Thyroid gland (tissue), 4 donors: ENCODE results near the gene SIRT3. TPM values are rescaled to one million over a fixed set of nuclear protein-coding genes. Genes with fewer than 3 reads are reported as not detected.
"Not testable (repeated sequence)": the region's sequence is repeated elsewhere in the genome, so short reads cannot be mapped to it uniquely, and the experiment has no call there.

Experiments used
- DNase-seq, 2 donors: peaks; one replicate each; pipeline ENCODE4 v3.0.0-alpha.2; 2019
- H3K27ac ChIP-seq, 3 donors: fragments of 200-600 bp; sonication (generic); 1 replicate in 2 of 3; 2 replicates in 1 of 3; pipeline ENCODE4 v1.5.1; 2016 to 2019; ENCODE audit warnings: mild to moderate bottlenecking in 1 of 3, moderate library complexity in 1 of 3
- H3K27me3 ChIP-seq: fragments of 200-600 bp; sonication (generic); one replicate; pipeline ENCODE4 v1.5.1; 2019
- H3K36me3 ChIP-seq, 2 donors: fragments of 200-600 bp; sonication (generic); one replicate each; pipeline ENCODE4 v1.5.1; 2016 to 2019
- H3K4me1 ChIP-seq, 2 donors: fragments of 200-600 bp; sonication (generic); one replicate each; pipeline ENCODE4 v1.5.1; 2017 to 2019
- H3K4me3 ChIP-seq, 3 donors: fragments of 200-600 bp; sonication (generic); replicated peaks in 1 of 3; 1 replicate in 2 of 3; 2 replicates in 1 of 3; pipeline ENCODE4 v1.5.1; 2016; ENCODE audit warnings: mild to moderate bottlenecking in 1 of 3
- H3K9me3 ChIP-seq: fragments of 200-600 bp; sonication (generic); one replicate; pipeline ENCODE4 v1.5.1; 2017
- WGBS, 2 donors: methylation state at CpG; one replicate each; pipeline ENCODE4 v1.1.5; 2017; 5-methylcytosine and 5-hydroxymethylcytosine counted together
- intact Hi-C: fragments of 100-400 bp; cut with DNase I; formaldehyde crosslinking; loops from one replicate; pipeline ENCODE4 v1.15.1; 2023
- total RNA-seq, 4 donors: library from RNA; depleted of rRNA; stranded (reverse); fragments of >200 nt; gene quantifications; one replicate each; pipeline ENCODE4 v1.2.3, GENCODE V29; 2016
- TF ChIP-seq, protein P1 (sequence below), 6 experiments: fragments of 200-600 bp in 3 of 6; fragments of 450-650 bp in 3 of 6; sonication (generic) in 3 of 6; IDR thresholded peaks; one replicate each; pipeline ENCODE4 v1.5.1; 2016 to 2019; ENCODE audit warnings: antibody characterized with exemption in 6 of 6, mild to moderate bottlenecking in 2 of 6, inconsistent platforms in 1 of 6, moderate library complexity in 1 of 6

The SIRT3 gene
- total RNA-seq, 4 donors from 2014 or later, result 14.3 to 21.2 (median 17.0) TPM

DNA sequence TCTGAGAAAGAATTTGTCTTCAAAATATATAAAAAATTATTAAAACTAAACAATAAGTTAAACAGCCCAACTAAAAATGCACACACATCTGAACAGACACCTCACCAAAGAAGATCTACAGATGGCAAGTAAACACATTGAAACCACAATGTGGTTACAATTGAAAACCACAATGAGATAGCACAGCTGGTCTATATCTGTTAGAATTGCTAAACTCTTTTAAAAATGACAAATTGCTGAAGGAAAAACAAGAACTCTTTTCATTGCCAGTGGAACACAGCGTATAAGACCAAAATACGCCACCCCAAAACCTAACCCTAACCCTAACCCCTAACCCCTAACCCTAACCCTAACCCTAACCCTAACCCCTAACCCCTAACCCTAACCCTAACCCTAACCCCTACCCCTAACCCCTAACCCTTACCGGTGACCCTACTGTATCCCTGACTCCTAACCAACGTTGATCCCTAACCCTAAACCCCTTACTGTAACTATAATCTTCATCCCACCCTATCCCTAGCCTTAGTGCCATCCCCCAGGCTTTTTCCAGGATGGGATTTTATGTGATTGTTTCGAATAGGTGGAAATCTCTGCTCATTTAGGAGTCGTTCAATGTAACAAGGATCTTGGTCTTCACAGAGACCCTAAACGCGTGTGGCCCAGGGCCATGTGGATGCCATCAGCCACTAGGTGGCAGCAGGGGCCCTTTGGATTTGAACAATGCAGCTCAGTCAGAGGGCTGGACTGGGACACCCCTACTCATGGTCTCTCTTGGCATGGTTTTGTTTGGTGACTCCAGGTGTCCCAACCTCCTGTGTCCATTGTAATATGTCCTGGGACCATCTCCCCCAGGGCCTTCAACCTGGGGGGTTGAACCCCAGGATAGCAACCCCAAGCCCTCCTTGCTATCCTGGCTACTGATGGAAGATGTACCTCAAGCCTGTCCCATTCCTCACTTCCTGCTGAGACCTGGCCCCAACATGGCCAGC is 44.4 kb downstream of the SIRT3 start:
- WGBS, 2 donors, result 80 to 90% methylated on average over 1 to 4 of the region's 8 CpGs
- H3K4me3 ChIP-seq, H3K27ac ChIP-seq, H3K27me3 ChIP-seq, H3K9me3 ChIP-seq, intact Hi-C loops, H3K36me3 ChIP-seq, H3K4me1 ChIP-seq: not testable (repeated sequence)
- TF ChIP-seq, protein P1, sequence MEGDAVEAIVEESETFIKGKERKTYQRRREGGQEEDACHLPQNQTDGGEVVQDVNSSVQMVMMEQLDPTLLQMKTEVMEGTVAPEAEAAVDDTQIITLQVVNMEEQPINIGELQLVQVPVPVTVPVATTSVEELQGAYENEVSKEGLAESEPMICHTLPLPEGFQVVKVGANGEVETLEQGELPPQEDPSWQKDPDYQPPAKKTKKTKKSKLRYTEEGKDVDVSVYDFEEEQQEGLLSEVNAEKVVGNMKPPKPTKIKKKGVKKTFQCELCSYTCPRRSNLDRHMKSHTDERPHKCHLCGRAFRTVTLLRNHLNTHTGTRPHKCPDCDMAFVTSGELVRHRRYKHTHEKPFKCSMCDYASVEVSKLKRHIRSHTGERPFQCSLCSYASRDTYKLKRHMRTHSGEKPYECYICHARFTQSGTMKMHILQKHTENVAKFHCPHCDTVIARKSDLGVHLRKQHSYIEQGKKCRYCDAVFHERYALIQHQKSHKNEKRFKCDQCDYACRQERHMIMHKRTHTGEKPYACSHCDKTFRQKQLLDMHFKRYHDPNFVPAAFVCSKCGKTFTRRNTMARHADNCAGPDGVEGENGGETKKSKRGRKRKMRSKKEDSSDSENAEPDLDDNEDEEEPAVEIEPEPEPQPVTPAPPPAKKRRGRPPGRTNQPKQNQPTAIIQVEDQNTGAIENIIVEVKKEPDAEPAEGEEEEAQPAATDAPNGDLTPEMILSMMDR (IDR thresholded peaks at IDR 0.05), result peak in 4 of 6 experiments; percentile 19 to 37 (median 32)
- DNase-seq, result peak in 1 of 2 donors; percentile 31

DNA sequence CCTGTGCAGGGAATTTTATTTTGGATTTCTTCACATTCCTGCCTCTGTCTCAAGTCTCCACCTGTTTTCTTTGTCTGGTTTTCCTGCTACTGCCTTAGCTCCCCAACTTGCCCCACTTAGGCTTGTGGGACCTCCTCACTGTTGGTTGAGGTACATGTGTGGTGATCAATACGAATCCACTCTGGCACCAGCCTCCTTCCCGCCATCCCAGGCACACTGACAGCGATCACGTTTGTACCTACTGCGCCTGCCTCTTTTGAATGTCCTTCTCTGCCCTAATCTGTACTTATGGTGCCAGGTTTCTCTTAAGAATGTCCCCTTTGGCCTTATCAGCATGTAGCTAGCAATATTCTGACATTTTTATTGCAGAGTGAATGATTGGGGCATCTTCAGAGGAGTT is 45.6 kb downstream of the SIRT3 start:
- H3K9me3 ChIP-seq, H3K4me3 ChIP-seq, intact Hi-C loops, H3K4me1 ChIP-seq, H3K36me3 ChIP-seq, H3K27ac ChIP-seq, DNase-seq, H3K27me3 ChIP-seq: not testable (repeated sequence)
- WGBS, 2 donors, result 78 to 79% methylated on average over 5 of the region's 5 CpGs

DNA sequence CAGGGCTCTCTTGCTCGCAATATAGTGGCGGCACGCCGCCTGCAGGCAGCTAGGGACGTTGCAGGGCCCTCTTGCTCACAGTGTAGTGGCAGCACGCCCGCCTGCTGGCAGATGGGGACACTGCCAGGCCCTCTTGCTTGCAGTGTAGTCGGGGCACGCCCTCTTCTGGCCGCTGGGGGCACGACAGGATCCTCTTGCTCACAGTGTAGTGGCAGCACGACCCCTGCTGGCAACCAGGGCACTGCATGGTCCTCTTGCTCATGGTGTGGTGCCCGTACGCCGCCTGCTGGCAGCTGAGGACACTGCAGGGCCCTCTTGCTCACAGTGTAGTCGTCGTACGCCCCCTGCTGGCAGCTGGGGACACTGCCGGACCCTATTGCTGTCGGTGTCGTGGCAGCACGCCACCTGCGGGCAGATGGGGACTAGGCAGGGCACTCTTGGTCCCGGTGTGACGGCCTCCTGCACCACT is 46.3 kb downstream of the SIRT3 start:
- DNase-seq, result peak in 1 of 2 donors; percentile 10
- intact Hi-C loops, H3K4me3 ChIP-seq, H3K27me3 ChIP-seq, H3K4me1 ChIP-seq, H3K9me3 ChIP-seq, H3K36me3 ChIP-seq, H3K27ac ChIP-seq: not testable (repeated sequence)
- WGBS, 2 donors, result 61% methylated on average over 7 of the region's 25 CpGs; no CpG with 5 or more reads in 1 of the 2 donors
- TF ChIP-seq, protein P1 (IDR thresholded peaks at IDR 0.05), result peak in 1 of 6 experiments; percentile 3

DNA sequence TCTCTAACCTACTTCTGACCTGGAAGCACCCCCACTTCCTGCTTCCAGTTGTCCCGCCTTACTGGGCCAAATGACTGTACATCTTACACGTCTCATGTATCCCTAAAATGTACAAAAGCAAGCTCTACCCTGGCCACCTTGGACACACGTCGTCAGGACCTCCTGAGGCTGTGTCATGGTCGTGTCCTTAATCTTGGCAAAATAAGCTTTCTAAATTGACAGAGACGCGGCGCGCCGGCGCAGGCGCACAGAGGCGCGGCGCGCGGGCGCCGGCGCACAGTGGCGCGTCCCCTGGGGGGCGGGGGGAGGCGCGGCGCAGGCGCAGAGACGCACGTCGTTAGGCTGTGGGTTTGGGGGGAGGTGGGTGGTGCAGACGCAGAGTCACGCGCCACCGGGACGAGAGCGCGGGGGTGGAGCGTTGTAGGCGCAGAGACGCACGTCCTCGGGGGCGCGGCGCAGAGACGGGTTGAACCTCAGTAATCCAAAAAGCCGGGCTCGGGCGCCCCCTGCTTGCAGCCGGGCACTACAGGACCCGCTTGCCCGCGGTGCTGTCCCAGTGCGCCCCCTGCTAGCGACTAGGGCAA is 46.9 kb downstream of the SIRT3 start:
- whole genome bisulfite sequencing, 2 donors, result 79 to 81% methylated on average over 36 to 45 of the region's 55 CpGs
- DNase-seq, H3K4me3 ChIP-seq: not testable (repeated sequence)

DNA sequence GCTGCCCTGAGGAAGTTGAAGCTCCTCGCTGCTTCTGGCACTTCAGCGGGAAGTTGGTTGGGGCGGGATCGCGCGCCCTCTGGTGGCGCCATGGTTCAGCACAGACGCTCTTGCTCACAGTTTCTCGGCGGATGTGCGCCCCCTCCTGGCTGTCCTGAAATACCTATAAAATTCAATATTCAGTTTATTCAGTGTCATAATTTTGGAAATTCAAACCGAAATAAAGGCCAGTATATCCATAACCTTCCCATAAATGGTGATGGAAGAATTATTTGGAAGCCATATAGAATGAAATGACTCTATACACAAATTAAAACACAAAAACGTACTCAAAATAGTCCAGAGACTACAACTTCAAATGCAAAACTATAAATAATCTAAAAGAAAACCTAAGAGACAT is 55.9 kb downstream of the SIRT3 start:
- H3K27me3 ChIP-seq, H3K36me3 ChIP-seq, H3K9me3 ChIP-seq, H3K27ac ChIP-seq, H3K4me3 ChIP-seq, intact Hi-C loops, H3K4me1 ChIP-seq, DNase-seq: not testable (repeated sequence)
- WGBS, 2 donors, result 0% methylated on average over 2 to 5 of the region's 13 CpGs

More for the DNA sequence above, 46.9 kb downstream of the SIRT3 start:
- H3K27me3 ChIP-seq, H3K4me1 ChIP-seq, H3K36me3 ChIP-seq, H3K27ac ChIP-seq, H3K9me3 ChIP-seq, intact Hi-C loops: not testable (repeated sequence)

Other genes starting within 250 kb of the SIRT3 start
- gene SCGB1C1, start 43.3 kb downstream of the SIRT3 start, total RNA-seq, result not detected
- gene BET1L, start 28.9 kb downstream of the SIRT3 start, total RNA-seq, result 10 to 100 TPM; 22.2 to 39.5 (median 33.8) TPM
- gene RIC8A, start 28.6 kb downstream of the SIRT3 start, total RNA-seq, result 100 to 1,000 TPM in 2 of 4 donors, 10 to 100 TPM in 2; 65.8 to 128 (median 99.8) TPM
- 100 to 1,000 TPM in 1 of 4 donors, 10 to 100 TPM in 3; 64.7 to 111 (median 77.7) TPM for gene PSMD13, start 634 bp upstream of the SIRT3 start, total RNA-seq
- gene NLRP6, start 42.1 kb upstream of the SIRT3 start, total RNA-seq, result under 1 TPM; 0.13 to 0.73 (median 0.28) TPM
- gene PGGHG, start 52.8 kb upstream of the SIRT3 start, total RNA-seq, result 10 to 100 TPM; 21.8 to 43.3 (median 32.7) TPM
- gene IFITM5, start 63.2 kb upstream of the SIRT3 start, total RNA-seq, result not detected
- gene IFITM2, start 71.5 kb upstream of the SIRT3 start, total RNA-seq, result 100 to 1,000 TPM in 1 of 4 donors, 10 to 100 TPM in 3; 83.2 to 318 (median 92.9) TPM
- gene IFITM1, start 77.7 kb upstream of the SIRT3 start, total RNA-seq, result 100 to 1,000 TPM in 3 of 4 donors, 10 to 100 TPM in 1; 94.3 to 163 (median 103) TPM
- gene IFITM3, start 84.5 kb upstream of the SIRT3 start, total RNA-seq, result 100 to 1,000 TPM; 140 to 300 (median 178) TPM
- gene B4GALNT4, start 133.2 kb upstream of the SIRT3 start, total RNA-seq, result 1 to 10 TPM in 1 of 4 donors, under 1 TPM in 1, not detected in 2; 0.98 to 1.2 TPM
- 10 to 100 TPM; 30.4 to 58.4 (median 46.9) TPM for gene PKP3, start 157.9 kb upstream of the SIRT3 start, total RNA-seq
- gene SIGIRR, start 178.7 kb upstream of the SIRT3 start, total RNA-seq, result 10 to 100 TPM; 46.0 to 69.6 (median 47.8) TPM
- gene ANO9, start 205.7 kb upstream of the SIRT3 start, total RNA-seq, result 1 to 10 TPM; 3.7 to 6.4 (median 4.7) TPM
- gene PTDSS2, start 213.9 kb upstream of the SIRT3 start, total RNA-seq, result 10 to 100 TPM; 40.8 to 69.9 (median 41.7) TPM